A673 (cell line): ENCODE results near the gene KLHL18. TPM values are rescaled to one million over a fixed set of nuclear protein-coding genes. Genes with fewer than 3 reads are reported as not detected.
"Not testable (repeated sequence)": the region's sequence is repeated elsewhere in the genome, so short reads cannot be mapped to it uniquely, and the experiment has no call there.

ENCODE experiments used
- BruUV-seq: library from RNA; stranded (reverse); fragments of 400-500 nt; replicated peaks from 2 replicates; lab custom pipeline; 2021; lab: Mats Ljungman, UMichigan
- CTCF ChIA-PET: fragments of 300-600 bp; sonication (Branson Sonifier 250); formaldehyde crosslinking; loops from one replicate; lab custom pipeline; 2022; ENCODE audit warnings: antibody characterized with exemption; lab: Charles Lee
- POLR2A ChIA-PET: fragments of 300-600 bp; sonication (Branson Sonifier 250); formaldehyde crosslinking; loops from one replicate; lab custom pipeline; 2022; ENCODE audit warnings: antibody characterized with exemption; ENCODE audit not compliant: low non-redundant PET; lab: Charles Lee
- DNase-seq: peaks from one replicate; pipeline ENCODE4 v3.0.0-alpha.2; 2015; ENCODE audit warnings: low spot score
- H3K27ac ChIP-seq: fragments of 200-600 bp; sonication (generic); 2 replicates; pipeline ENCODE4 v1.5.1; 2016; ENCODE audit warnings: mixed run types, low read depth, mild to moderate bottlenecking, mixed read lengths, antibody characterized with exemption, low read length; ENCODE audit not compliant: poor library complexity, severe bottlenecking
- H3K27me3 ChIP-seq: fragments of 200-600 bp; sonication (generic); replicated peaks from 2 replicates; pipeline ENCODE4 v1.6.1; 2017; ENCODE audit warnings: mixed run types, low read depth, mild to moderate bottlenecking, mixed read lengths, antibody characterized with exemption, low read length; ENCODE audit not compliant: insufficient read depth, poor library complexity
- H3K36me3 ChIP-seq: fragments of 200-600 bp; sonication (generic); 2 replicates; pipeline ENCODE4 v1.6.1; 2016; ENCODE audit warnings: mixed run types, mild to moderate bottlenecking, mixed read lengths, antibody characterized with exemption, low read length; ENCODE audit not compliant: insufficient read depth, poor library complexity, severe bottlenecking
- H3K4me1 ChIP-seq: fragments of 200-600 bp; sonication (generic); 2 replicates; pipeline ENCODE4 v1.6.1; 2017; ENCODE audit warnings: mixed run types, mild to moderate bottlenecking, mixed read lengths, antibody characterized with exemption, low read length; ENCODE audit not compliant: insufficient read depth, poor library complexity, severe bottlenecking
- H3K4me3 ChIP-seq: fragments of 200-600 bp; sonication (generic); 2 replicates; pipeline ENCODE4 v1.5.1; 2016; ENCODE audit warnings: low read depth, mixed run types, mild to moderate bottlenecking, mixed read lengths, low read length; ENCODE audit not compliant: poor library complexity, severe bottlenecking
- H3K9me3 ChIP-seq: fragments of 200-600 bp; sonication (generic); 2 replicates; pipeline ENCODE4 v1.6.1; 2016; ENCODE audit warnings: mixed run types, low read depth, mild to moderate bottlenecking, mixed read lengths, antibody characterized with exemption, low read length; ENCODE audit not compliant: poor library complexity, severe bottlenecking
- CTCF ChIP-seq: fragments of 300-800, 200-600 bp; sonication (generic); conservative IDR thresholded peaks from 2 replicates; pipeline ENCODE4 v1.5.1; 2017; ENCODE audit warnings: low read depth, mild to moderate bottlenecking, antibody characterized with exemption, low read length, moderate library complexity, mixed read lengths
- EZH2 ChIP-seq: fragments of 200-600 bp; sonication (generic); IDR thresholded peaks from 2 replicates; pipeline ENCODE4 v1.6.1; 2017; ENCODE audit warnings: borderline replicate concordance, low read depth, mild to moderate bottlenecking, mixed read lengths, antibody characterized with exemption, low read length; ENCODE audit not compliant: poor library complexity, severe bottlenecking
- intact Hi-C: fragments of 100-400 bp; cut with micrococcal nuclease; formaldehyde crosslinking; loops from one replicate; pipeline ENCODE4 v1.10.0; 2022; ENCODE audit not compliant: unreplicated experiment
- total RNA-seq: library from RNA; stranded (reverse); gene quantifications from 2 replicates; pipeline ENCODE4 v1.2.3, GENCODE V29; 2021

KLHL18 gene
- total RNA-seq, 1 experiment from 2014 or later: 22.6 TPM

- DNase-seq: peak; percentile 51
- POLR2A ChIA-PET: interaction anchor here (0.5 kb wide), 1 partner anchor 338 kb away, joined by 4 read pairs; no protein-coding TSS in a partner anchor
- no peak overlapping the region for H3K4me3 ChIP-seq
- intact Hi-C loops: no loop called here
- H3K27me3 ChIP-seq: no peaks in the 10 kb centered on the region
- H3K36me3 ChIP-seq: no peaks in the 10 kb centered on the region
- TF ChIP-seq CTCF (no peak), EZH2 (no peak)
- no TSS peak for BruUV-seq
- CTCF ChIA-PET: no interaction called here
- H3K27ac ChIP-seq: peak overlapping the region; percentile 56
- peaks cover 5% of the 10 kb centered on the region for H3K4me1 ChIP-seq
- H3K9me3 ChIP-seq: no peaks in the 10 kb centered on the region
Measured at GRCh38 chr3:47315069-47315647, 32.4 kb downstream of the KLHL18 start.

- H3K4me3 ChIP-seq, CTCF ChIA-PET, POLR2A ChIA-PET, H3K27me3 ChIP-seq, H3K4me1 ChIP-seq, H3K27ac ChIP-seq, H3K9me3 ChIP-seq, DNase-seq, intact Hi-C loops, H3K36me3 ChIP-seq, BruUV-seq: not testable (repeated sequence)
Measured at GRCh38 chr3:47316151-47316550, 33.4 kb downstream of the KLHL18 start.

- Histone ChIP-seq H3K9me3 (no peaks in the 10 kb centered on the region), H3K27me3 (no peaks in the 10 kb centered on the region), H3K4me3 (no peak overlapping the region), H3K27ac (no peak overlapping the region), H3K36me3 (no peaks in the 10 kb centered on the region), H3K4me1 (peaks cover 5% of the 10 kb centered on the region)
- DNase-seq: no peak
- POLR2A ChIA-PET: no interaction called here
- TF ChIP-seq CTCF (no peak), EZH2 (no peak)
- intact Hi-C loops: no loop called here
- CTCF ChIA-PET: no interaction called here
- no TSS peak for BruUV-seq
Measured at GRCh38 chr3:47318916-47319315, 36.2 kb downstream of the KLHL18 start.

- no peaks in the 10 kb centered on the region for H3K27me3 ChIP-seq
- POLR2A ChIA-PET: no interaction called here
- no peaks in the 10 kb centered on the region for H3K9me3 ChIP-seq
- no peak overlapping the region for H3K27ac ChIP-seq
- H3K4me1 ChIP-seq: peaks cover 1% of the 10 kb centered on the region
- no TSS peak for BruUV-seq
- H3K36me3 ChIP-seq: no peaks in the 10 kb centered on the region
- CTCF ChIA-PET: no interaction called here
- no peak overlapping the region for H3K4me3 ChIP-seq
- intact Hi-C loops: no loop called here
- no peak for DNase-seq
- TF ChIP-seq EZH2 (no peak), CTCF (no peak)
Measured at GRCh38 chr3:47319956-47320355, 37.2 kb downstream of the KLHL18 start.
